Stimulated activated CD8-positive, alpha-beta memory T cell treated with anti-CD3 and anti-CD28 coated beads, Interleukin-12 subunit alpha, Interleukin-12 subunit beta, amount 100 ng/mL, for 1 hour (primary cell): ENCODE results near the gene TUBGCP3.

Experiments used
- DNase-seq: peaks from one replicate; pipeline ENCODE4 v3.0.0-alpha.2; 2020; ENCODE audit warnings: low read depth

TUBGCP3 gene

DNA sequence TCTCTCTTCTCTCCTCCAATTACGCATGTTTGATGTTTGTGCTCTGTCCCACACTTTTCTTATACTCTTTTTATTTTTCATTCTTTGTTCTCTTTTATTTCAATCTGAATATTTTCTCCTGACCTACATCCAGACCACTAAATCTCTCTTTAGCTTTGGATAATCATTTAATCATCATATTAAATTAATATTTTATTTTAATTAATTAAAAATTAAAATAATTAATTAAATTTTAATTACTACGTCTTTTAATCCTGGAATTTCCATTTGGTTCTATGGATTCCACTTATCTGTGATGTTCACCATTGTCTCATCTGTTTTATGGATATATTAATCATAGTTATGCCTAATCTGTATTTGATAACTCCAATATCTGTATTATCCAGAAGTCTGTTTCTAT is 149.4 kb downstream of the TUBGCP3 start:
- DNase-seq, result no peak

DNA sequence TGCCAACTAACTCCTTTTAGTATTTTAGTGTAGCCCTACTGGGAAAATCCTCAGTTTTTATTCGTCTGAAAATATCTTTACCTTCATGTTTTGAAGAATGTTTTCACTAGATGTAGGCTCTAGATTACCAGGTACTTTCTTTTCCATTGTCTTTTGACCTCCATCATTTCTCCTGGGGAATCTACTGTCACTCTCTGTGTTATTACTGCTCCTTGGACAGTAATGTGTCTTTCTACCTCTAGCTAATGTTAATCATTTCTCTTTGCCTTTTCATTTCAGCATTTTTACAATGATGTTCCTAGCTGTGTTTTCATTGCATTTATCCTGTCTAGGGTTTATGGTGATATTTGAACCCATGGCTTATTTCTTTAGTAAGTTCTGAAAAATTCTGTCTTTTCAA is 149.9 kb downstream of the TUBGCP3 start:
- DNase-seq, result no peak

DNA sequence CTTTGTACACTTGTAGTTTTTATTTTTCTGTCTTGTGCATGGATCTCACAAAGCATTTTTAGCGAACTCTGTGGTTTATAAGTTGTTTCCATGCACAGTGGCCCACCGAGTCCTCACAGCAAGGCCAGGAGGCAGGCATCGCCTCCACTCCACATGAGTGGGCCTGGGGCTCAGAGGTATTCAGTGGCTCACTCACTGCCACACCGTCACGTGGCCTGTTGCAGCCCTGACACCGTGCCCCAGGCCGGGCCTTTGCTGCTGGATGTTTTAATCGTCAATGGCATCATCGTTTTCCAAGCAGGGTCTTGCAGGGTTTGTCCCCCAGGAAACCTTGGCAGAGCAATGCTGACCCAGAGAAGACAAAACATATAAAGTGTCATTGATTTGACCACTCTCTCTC is 152.0 kb downstream of the TUBGCP3 start:
- DNase-seq, result no peak
